ENCODE measurements around the gene TTLL7.

Gene TTLL7

GRCh38 chr1:83942914-83943313 lies 56.0 kb downstream of the TTLL7 start:
- H3K4me3 ChIP-seq (ENCODE audit: low read depth in 1 of 5, low read length in 5 of 5), result no peak overlapping the region
- no peaks in the 10 kb centered on the region for H3K4me1 ChIP-seq (ENCODE audit: control insufficient read depth in 5 of 5, insufficient read depth in 5 of 5, low read length in 5 of 5)
- H3K27ac ChIP-seq (ENCODE audit: low read depth, low read length), result no peak overlapping the region

GRCh38 chr1:83934550-83934949 lies 64.4 kb downstream of the TTLL7 start:
- Histone ChIP-seq H3K9me3 (ENCODE audit: control insufficient read depth in 5 of 5, low read length in 5 of 5) (no peaks in the 10 kb centered on the region), H3K4me1 (ENCODE audit: control insufficient read depth in 5 of 5, insufficient read depth in 5 of 5, low read length in 5 of 5) (peaks cover 0 to 8% (median 0%) of the 10 kb centered on the region in 5 donors), H3K36me3 (ENCODE audit: control insufficient read depth in 5 of 5, insufficient read depth in 5 of 5, low read length in 5 of 5) (peaks cover 0 to 4% (median 0%) of the 10 kb centered on the region in 5 donors), H3K4me3 (ENCODE audit: low read depth in 1 of 5, low read length in 5 of 5) (no peak overlapping the region), H3K9ac (ENCODE audit: low read length in 5 of 5) (peak overlapping the region in 1 of 5 donors; percentile 30), H3K27ac (ENCODE audit: low read depth, low read length) (no peak overlapping the region), H3K27me3 (ENCODE audit: control insufficient read depth in 5 of 5, insufficient read depth in 4 of 5, low read length in 5 of 5) (no peaks in the 10 kb centered on the region)

More at GRCh38 chr1:83942914-83943313, 56.0 kb downstream of the TTLL7 start:
- no peaks in the 10 kb centered on the region for H3K27me3 ChIP-seq (ENCODE audit: control insufficient read depth in 5 of 5, insufficient read depth in 4 of 5, low read length in 5 of 5)
- peaks cover 0 to 7% (median 0%) of the 10 kb centered on the region in 5 donors for H3K9me3 ChIP-seq (ENCODE audit: control insufficient read depth in 5 of 5, low read length in 5 of 5)
- no peak overlapping the region for H3K9ac ChIP-seq (ENCODE audit: low read length in 5 of 5)
- no peaks in the 10 kb centered on the region for H3K36me3 ChIP-seq (ENCODE audit: control insufficient read depth in 5 of 5, insufficient read depth in 5 of 5, low read length in 5 of 5)

- Histone ChIP-seq H3K4me1 (ENCODE audit: control insufficient read depth in 5 of 5, insufficient read depth in 5 of 5, low read length in 5 of 5) (peaks cover 0 to 16% (median 0%) of the 10 kb centered on the region in 5 donors), H3K9me3 (ENCODE audit: control insufficient read depth in 5 of 5, low read length in 5 of 5) (no peaks in the 10 kb centered on the region), H3K27me3 (ENCODE audit: control insufficient read depth in 5 of 5, insufficient read depth in 4 of 5, low read length in 5 of 5) (no peaks in the 10 kb centered on the region), H3K9ac (ENCODE audit: low read length in 5 of 5) (no peak overlapping the region), H3K4me3 (ENCODE audit: low read depth in 1 of 5, low read length in 5 of 5) (no peak overlapping the region), H3K27ac (ENCODE audit: low read depth, low read length) (no peak overlapping the region), H3K36me3 (ENCODE audit: control insufficient read depth in 5 of 5, insufficient read depth in 5 of 5, low read length in 5 of 5) (peaks cover 0 to 4% (median 0%) of the 10 kb centered on the region in 5 donors)
These were observed 66.2 kb downstream of the TTLL7 start for GRCh38 chr1:83932693-83933092.

- Histone ChIP-seq H3K36me3 (ENCODE audit: control insufficient read depth in 5 of 5, insufficient read depth in 5 of 5, low read length in 5 of 5) (peaks cover 0 to 3% (median 0%) of the 10 kb centered on the region in 5 donors), H3K9ac (ENCODE audit: low read length in 5 of 5) (no peak overlapping the region), H3K4me3 (ENCODE audit: low read depth in 1 of 5, low read length in 5 of 5) (no peak overlapping the region), H3K4me1 (ENCODE audit: control insufficient read depth in 5 of 5, insufficient read depth in 5 of 5, low read length in 5 of 5) (peaks cover 0 to 16% (median 0%) of the 10 kb centered on the region in 5 donors), H3K27me3 (ENCODE audit: control insufficient read depth in 5 of 5, insufficient read depth in 4 of 5, low read length in 5 of 5) (no peaks in the 10 kb centered on the region), H3K27ac (ENCODE audit: low read depth, low read length) (no peak overlapping the region), H3K9me3 (ENCODE audit: control insufficient read depth in 5 of 5, low read length in 5 of 5) (no peaks in the 10 kb centered on the region)
These were observed 66.7 kb downstream of the TTLL7 start for GRCh38 chr1:83932281-83932680.

GRCh38 chr1:83931658-83932253 lies 67.2 kb downstream of the TTLL7 start:
- Histone ChIP-seq H3K27ac (ENCODE audit: low read depth, low read length) (no peak overlapping the region), H3K27me3 (ENCODE audit: control insufficient read depth in 5 of 5, insufficient read depth in 4 of 5, low read length in 5 of 5) (no peaks in the 10 kb centered on the region), H3K4me3 (ENCODE audit: low read depth in 1 of 5, low read length in 5 of 5) (no peak overlapping the region), H3K36me3 (ENCODE audit: control insufficient read depth in 5 of 5, insufficient read depth in 5 of 5, low read length in 5 of 5) (peaks cover 0 to 2% (median 0%) of the 10 kb centered on the region in 5 donors), H3K4me1 (ENCODE audit: control insufficient read depth in 5 of 5, insufficient read depth in 5 of 5, low read length in 5 of 5) (peaks cover 0 to 16% (median 0%) of the 10 kb centered on the region in 5 donors), H3K9ac (ENCODE audit: low read length in 5 of 5) (no peak overlapping the region), H3K9me3 (ENCODE audit: control insufficient read depth in 5 of 5, low read length in 5 of 5) (no peaks in the 10 kb centered on the region)

- Histone ChIP-seq H3K9ac (ENCODE audit: low read length in 5 of 5) (no peak overlapping the region), H3K27me3 (ENCODE audit: control insufficient read depth in 5 of 5, insufficient read depth in 4 of 5, low read length in 5 of 5) (no peaks in the 10 kb centered on the region), H3K36me3 (ENCODE audit: control insufficient read depth in 5 of 5, insufficient read depth in 5 of 5, low read length in 5 of 5) (peaks cover 0 to 9% (median 0%) of the 10 kb centered on the region in 5 donors), H3K4me3 (ENCODE audit: low read depth in 1 of 5, low read length in 5 of 5) (no peak overlapping the region), H3K9me3 (ENCODE audit: control insufficient read depth in 5 of 5, low read length in 5 of 5) (no peaks in the 10 kb centered on the region), H3K4me1 (ENCODE audit: control insufficient read depth in 5 of 5, insufficient read depth in 5 of 5, low read length in 5 of 5) (peaks cover 0 to 16% (median 0%) of the 10 kb centered on the region in 5 donors), H3K27ac (ENCODE audit: low read depth, low read length) (no peak overlapping the region)
These were observed 69.7 kb downstream of the TTLL7 start for GRCh38 chr1:83929184-83929583.

- H3K9me3 ChIP-seq (ENCODE audit: control insufficient read depth in 5 of 5, low read length in 5 of 5), result no peaks in the 10 kb centered on the region
- H3K4me1 ChIP-seq (ENCODE audit: control insufficient read depth in 5 of 5, insufficient read depth in 5 of 5, low read length in 5 of 5), result peaks cover 0 to 9% (median 0%) of the 10 kb centered on the region in 5 donors
- no peak overlapping the region for H3K9ac ChIP-seq (ENCODE audit: low read length in 5 of 5)
- H3K4me3 ChIP-seq (ENCODE audit: low read depth in 1 of 5, low read length in 5 of 5), result no peak overlapping the region
- peaks cover 0 to 11% (median 0%) of the 10 kb centered on the region in 5 donors for H3K36me3 ChIP-seq (ENCODE audit: control insufficient read depth in 5 of 5, insufficient read depth in 5 of 5, low read length in 5 of 5)
- no peaks in the 10 kb centered on the region for H3K27me3 ChIP-seq (ENCODE audit: control insufficient read depth in 5 of 5, insufficient read depth in 4 of 5, low read length in 5 of 5)
- H3K27ac ChIP-seq (ENCODE audit: low read depth, low read length), result no peak overlapping the region
These were observed 70.5 kb downstream of the TTLL7 start for GRCh38 chr1:83928396-83928795.

- Histone ChIP-seq H3K27ac (ENCODE audit: low read depth, low read length) (no peak overlapping the region), H3K9me3 (ENCODE audit: control insufficient read depth in 5 of 5, low read length in 5 of 5) (no peaks in the 10 kb centered on the region), H3K27me3 (ENCODE audit: control insufficient read depth in 5 of 5, insufficient read depth in 4 of 5, low read length in 5 of 5) (no peaks in the 10 kb centered on the region), H3K36me3 (ENCODE audit: control insufficient read depth in 5 of 5, insufficient read depth in 5 of 5, low read length in 5 of 5) (peaks cover 0 to 14% (median 0%) of the 10 kb centered on the region in 5 donors), H3K4me3 (ENCODE audit: low read depth in 1 of 5, low read length in 5 of 5) (no peak overlapping the region), H3K9ac (ENCODE audit: low read length in 5 of 5) (no peak overlapping the region), H3K4me1 (ENCODE audit: control insufficient read depth in 5 of 5, insufficient read depth in 5 of 5, low read length in 5 of 5) (peaks cover 0 to 9% (median 0%) of the 10 kb centered on the region in 5 donors)
These were observed 71.2 kb downstream of the TTLL7 start for GRCh38 chr1:83927701-83928100.

GRCh38 chr1:83927061-83927460 lies 71.9 kb downstream of the TTLL7 start:
- Histone ChIP-seq H3K4me1 (ENCODE audit: control insufficient read depth in 5 of 5, insufficient read depth in 5 of 5, low read length in 5 of 5) (peaks cover 0 to 9% (median 0%) of the 10 kb centered on the region in 5 donors), H3K36me3 (ENCODE audit: control insufficient read depth in 5 of 5, insufficient read depth in 5 of 5, low read length in 5 of 5) (peaks cover 0 to 18% (median 0%) of the 10 kb centered on the region in 5 donors), H3K27me3 (ENCODE audit: control insufficient read depth in 5 of 5, insufficient read depth in 4 of 5, low read length in 5 of 5) (no peaks in the 10 kb centered on the region), H3K4me3 (ENCODE audit: low read depth in 1 of 5, low read length in 5 of 5) (no peak overlapping the region), H3K9ac (ENCODE audit: low read length in 5 of 5) (no peak overlapping the region), H3K27ac (ENCODE audit: low read depth, low read length) (no peak overlapping the region), H3K9me3 (ENCODE audit: control insufficient read depth in 5 of 5, low read length in 5 of 5) (no peaks in the 10 kb centered on the region)

- Histone ChIP-seq H3K27ac (ENCODE audit: low read depth, low read length) (no peak overlapping the region), H3K4me3 (ENCODE audit: low read depth in 1 of 5, low read length in 5 of 5) (no peak overlapping the region), H3K9me3 (ENCODE audit: control insufficient read depth in 5 of 5, low read length in 5 of 5) (no peaks in the 10 kb centered on the region), H3K9ac (ENCODE audit: low read length in 5 of 5) (no peak overlapping the region), H3K36me3 (ENCODE audit: control insufficient read depth in 5 of 5, insufficient read depth in 5 of 5, low read length in 5 of 5) (peaks cover 0 to 30% (median 8%) of the 10 kb centered on the region in 5 donors), H3K27me3 (ENCODE audit: control insufficient read depth in 5 of 5, insufficient read depth in 4 of 5, low read length in 5 of 5) (no peaks in the 10 kb centered on the region), H3K4me1 (ENCODE audit: control insufficient read depth in 5 of 5, insufficient read depth in 5 of 5, low read length in 5 of 5) (peaks cover 0 to 4% (median 0%) of the 10 kb centered on the region in 5 donors)
These were observed 75.4 kb downstream of the TTLL7 start for GRCh38 chr1:83923553-83923952.

Measured in subcutaneous abdominal adipose tissue (tissue), 5 donors.